ENCODE data around the gene RPS16.

The RPS16 gene

DNA sequence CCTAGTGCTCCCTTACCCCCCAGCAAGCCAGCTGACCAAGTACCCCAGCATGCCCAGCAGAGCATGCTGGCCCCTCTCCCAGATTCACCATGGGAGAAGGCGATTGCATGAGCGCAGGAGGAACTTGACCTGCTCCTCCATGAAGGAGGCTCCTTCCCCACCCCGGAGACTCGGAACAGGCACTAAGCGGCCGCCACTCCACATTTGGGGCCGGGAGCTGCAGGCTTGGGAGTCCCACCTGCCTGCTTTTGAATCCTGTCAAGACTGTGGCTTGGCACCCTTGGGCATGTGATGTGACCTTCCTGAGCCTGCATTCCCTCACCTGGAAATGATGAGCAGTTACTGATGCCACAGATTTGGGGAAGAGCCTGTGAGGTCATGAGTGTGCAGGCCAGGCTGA is 32.2 kb upstream of the RPS16 start:
- TF ChIP-seq SIN3A (IDR thresholded peaks at IDR 0.05; ENCODE audit: borderline replicate concordance, insufficient read depth, low read length) (no peak), TAF1 (IDR thresholded peaks at IDR 0.05; ENCODE audit: borderline replicate concordance, insufficient read depth, low read length) (no peak), FOXP2 (optimal IDR thresholded peaks at IDR 0.05; ENCODE audit: borderline replicate concordance, extremely low read depth, extremely low read length, insufficient read depth) (no peak), POLR2AphosphoS5 (IDR thresholded peaks at IDR 0.05; ENCODE audit: low read depth, low read length) (no peak)
- TF ChIP-seq, protein P1, sequence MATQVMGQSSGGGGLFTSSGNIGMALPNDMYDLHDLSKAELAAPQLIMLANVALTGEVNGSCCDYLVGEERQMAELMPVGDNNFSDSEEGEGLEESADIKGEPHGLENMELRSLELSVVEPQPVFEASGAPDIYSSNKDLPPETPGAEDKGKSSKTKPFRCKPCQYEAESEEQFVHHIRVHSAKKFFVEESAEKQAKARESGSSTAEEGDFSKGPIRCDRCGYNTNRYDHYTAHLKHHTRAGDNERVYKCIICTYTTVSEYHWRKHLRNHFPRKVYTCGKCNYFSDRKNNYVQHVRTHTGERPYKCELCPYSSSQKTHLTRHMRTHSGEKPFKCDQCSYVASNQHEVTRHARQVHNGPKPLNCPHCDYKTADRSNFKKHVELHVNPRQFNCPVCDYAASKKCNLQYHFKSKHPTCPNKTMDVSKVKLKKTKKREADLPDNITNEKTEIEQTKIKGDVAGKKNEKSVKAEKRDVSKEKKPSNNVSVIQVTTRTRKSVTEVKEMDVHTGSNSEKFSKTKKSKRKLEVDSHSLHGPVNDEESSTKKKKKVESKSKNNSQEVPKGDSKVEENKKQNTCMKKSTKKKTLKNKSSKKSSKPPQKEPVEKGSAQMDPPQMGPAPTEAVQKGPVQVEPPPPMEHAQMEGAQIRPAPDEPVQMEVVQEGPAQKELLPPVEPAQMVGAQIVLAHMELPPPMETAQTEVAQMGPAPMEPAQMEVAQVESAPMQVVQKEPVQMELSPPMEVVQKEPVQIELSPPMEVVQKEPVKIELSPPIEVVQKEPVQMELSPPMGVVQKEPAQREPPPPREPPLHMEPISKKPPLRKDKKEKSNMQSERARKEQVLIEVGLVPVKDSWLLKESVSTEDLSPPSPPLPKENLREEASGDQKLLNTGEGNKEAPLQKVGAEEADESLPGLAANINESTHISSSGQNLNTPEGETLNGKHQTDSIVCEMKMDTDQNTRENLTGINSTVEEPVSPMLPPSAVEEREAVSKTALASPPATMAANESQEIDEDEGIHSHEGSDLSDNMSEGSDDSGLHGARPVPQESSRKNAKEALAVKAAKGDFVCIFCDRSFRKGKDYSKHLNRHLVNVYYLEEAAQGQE (IDR thresholded peaks at IDR 0.05; ENCODE audit: insufficient read depth in 1 of 2, low read depth in 2 of 2, low read length in 2 of 2) = no peak

DNA sequence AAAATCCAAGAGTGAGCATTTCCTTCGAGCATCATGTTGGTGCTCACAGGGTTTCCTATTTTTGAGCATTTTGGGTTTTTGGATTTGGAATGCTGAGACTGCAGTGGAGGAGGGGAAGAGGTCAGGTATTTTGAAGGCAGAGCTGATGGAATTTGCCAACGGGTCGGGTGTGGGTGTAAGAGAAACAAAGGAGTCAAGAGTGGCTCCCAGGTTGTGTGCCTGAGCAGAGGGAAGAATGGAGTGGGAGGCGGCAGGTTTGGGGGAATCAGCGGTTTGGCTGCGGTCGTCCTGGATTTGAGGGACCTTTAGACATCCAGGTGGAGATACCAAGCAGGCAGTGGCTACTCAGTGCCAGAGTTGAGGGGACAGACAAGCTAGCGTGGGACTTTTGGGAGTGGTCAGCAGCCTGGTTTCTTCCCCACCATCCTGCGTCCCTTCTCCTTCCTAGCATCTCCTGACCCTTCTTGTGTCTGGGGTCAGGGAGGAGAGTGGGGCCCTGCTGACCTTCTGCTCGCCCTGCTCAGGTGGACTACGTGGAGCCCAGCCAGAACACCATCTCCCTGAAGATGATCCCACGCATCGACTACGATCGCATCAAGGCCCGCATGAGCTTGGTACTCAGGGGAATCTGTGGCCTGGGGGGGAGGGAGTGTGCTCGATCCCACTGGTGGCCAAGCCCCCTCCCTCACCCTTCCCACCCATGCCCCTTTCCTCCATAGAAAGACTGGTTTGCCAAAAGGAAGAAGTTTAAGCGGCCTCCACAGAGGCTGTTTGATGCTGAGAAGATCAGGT is 30.4 kb upstream of the RPS16 start:
- TF ChIP-seq FOXP2 (optimal IDR thresholded peaks at IDR 0.05; ENCODE audit: borderline replicate concordance, extremely low read depth, extremely low read length, insufficient read depth) = no peak
- TF ChIP-seq POLR2AphosphoS5 (IDR thresholded peaks at IDR 0.05; ENCODE audit: low read depth, low read length) = no peak
- TF ChIP-seq SIN3A (IDR thresholded peaks at IDR 0.05; ENCODE audit: borderline replicate concordance, insufficient read depth, low read length) = no peak
- TF ChIP-seq TAF1 (IDR thresholded peaks at IDR 0.05; ENCODE audit: borderline replicate concordance, insufficient read depth, low read length) = no peak
- TF ChIP-seq, protein P1 (IDR thresholded peaks at IDR 0.05; ENCODE audit: insufficient read depth in 1 of 2, low read depth in 2 of 2, low read length in 2 of 2) = no peak

DNA sequence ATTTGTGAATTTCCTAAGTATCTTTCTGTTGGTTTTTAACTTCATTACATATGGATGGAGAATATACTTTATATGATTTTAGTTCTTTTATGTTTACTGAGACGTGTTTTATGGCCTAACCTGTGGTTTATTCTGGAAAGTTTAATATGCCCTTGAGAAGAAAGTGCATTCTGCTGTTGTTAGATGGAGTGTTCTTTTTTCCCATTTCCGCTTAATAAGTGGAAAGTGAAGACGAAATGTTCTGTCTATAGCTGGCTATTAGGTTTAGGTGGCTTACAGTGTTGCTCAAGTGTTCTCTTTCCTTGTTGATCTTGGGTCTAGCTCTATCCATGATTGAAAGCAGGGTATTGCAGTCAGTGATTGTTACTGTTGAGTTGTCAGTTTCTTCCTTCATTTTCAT is 27.7 kb upstream of the RPS16 start:
- TF ChIP-seq FOXP2 (optimal IDR thresholded peaks at IDR 0.05; ENCODE audit: borderline replicate concordance, extremely low read depth, extremely low read length, insufficient read depth) = no peak

DNA sequence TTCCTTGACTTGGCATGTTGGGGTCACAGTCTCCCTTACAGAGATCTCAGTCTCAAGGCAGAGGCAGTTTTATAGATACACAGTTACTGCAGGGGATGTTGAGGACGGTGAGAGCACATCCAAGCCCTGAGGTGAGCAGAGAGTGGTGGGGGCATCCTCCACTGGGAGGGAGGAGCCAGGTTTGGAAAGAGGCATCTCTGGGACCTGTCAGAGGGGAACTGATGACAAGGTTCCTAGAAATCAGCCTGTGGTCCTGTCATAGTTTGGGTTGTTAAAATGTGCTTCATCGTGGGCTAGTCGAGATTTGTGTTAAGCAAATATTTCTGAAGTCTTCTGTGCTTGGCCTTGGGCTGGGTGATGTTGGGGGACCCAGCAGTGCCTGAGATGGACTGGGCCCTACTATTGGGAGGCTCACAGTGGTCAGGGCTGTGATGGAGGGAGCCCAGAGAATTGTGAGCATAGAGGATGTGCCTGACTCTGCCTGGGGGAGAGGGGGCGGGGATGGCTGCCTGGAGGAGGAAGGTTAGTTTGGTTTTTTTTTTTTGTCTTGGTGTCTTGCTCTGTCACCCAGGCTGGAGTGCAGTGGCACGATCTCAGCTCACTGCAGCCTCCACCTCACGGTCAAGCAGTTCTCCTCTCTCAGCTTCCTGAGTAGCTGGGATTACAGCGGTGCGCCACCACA is 13.5 kb upstream of the RPS16 start:
- TF ChIP-seq TAF1 (IDR thresholded peaks at IDR 0.05; ENCODE audit: borderline replicate concordance, insufficient read depth, low read length) (no peak), FOXP2 (optimal IDR thresholded peaks at IDR 0.05; ENCODE audit: borderline replicate concordance, extremely low read depth, extremely low read length, insufficient read depth) (no peak), POLR2AphosphoS5 (IDR thresholded peaks at IDR 0.05; ENCODE audit: low read depth, low read length) (no peak), SIN3A (IDR thresholded peaks at IDR 0.05; ENCODE audit: borderline replicate concordance, insufficient read depth, low read length) (no peak)
- TF ChIP-seq, protein P1 (IDR thresholded peaks at IDR 0.05; ENCODE audit: insufficient read depth in 1 of 2, low read depth in 2 of 2, low read length in 2 of 2) = no peak

DNA sequence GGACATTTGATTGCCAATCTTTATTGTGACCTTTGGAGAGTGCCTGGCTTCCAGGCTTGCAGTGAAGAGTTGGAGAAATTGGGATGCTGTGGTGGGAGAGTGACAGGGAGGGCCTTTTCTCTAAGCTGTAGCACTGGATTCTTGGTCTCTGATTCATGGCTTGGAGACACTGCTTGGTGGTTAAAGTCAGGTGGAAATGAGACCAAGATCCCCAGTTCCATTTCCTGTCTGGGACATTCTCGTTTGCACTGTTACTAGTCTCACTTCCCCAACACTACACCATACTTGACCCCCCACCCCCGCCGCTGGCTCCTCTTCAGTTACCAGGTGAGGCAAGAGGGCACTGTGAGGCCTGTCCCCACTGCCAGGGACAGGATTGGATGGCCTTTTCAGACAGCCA is 12.5 kb upstream of the RPS16 start:
- TF ChIP-seq POLR2AphosphoS5 (IDR thresholded peaks at IDR 0.05; ENCODE audit: low read depth, low read length) = no peak

DNA sequence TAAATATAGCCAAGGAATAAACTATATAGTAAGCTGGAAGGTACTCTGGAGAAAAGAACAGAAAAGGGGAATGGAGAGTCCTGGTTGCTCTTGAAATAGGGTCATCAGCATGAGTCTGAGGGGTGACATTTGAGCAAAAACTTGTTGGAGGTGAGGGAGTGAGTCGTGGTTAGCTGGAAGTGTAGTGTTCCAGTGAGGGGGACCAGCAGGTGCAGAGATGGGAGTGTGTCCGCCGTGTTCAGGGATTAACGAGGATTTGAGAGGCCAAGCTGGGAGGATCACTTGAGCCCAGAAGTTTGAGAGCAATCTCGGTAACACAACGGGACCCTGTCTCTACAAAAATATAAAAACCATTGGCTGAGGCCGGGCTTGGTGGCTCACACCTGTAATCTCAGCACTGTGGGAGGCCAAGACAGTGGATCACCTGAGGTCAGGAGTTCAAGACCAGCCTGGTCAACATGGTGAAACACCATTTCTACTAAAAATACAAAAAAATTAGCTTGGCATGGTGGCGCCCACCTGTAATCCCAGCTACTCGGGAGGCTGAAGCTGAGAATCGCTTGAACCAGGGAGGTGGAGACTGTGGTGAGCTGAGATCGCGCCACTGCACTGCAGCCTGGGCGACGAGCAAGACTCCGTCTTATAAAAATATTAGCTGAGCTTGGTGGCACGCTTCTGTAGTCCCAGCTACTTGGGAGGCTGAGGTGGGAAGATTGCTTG is 10.8 kb upstream of the RPS16 start:
- TF ChIP-seq, protein P1 (IDR thresholded peaks at IDR 0.05; ENCODE audit: insufficient read depth in 1 of 2, low read depth in 2 of 2, low read length in 2 of 2) = no peak
- no peak for TF ChIP-seq FOXP2 (optimal IDR thresholded peaks at IDR 0.05; ENCODE audit: borderline replicate concordance, extremely low read depth, extremely low read length, insufficient read depth)
- no peak for TF ChIP-seq POLR2AphosphoS5 (IDR thresholded peaks at IDR 0.05; ENCODE audit: low read depth, low read length)
- TF ChIP-seq TAF1 (IDR thresholded peaks at IDR 0.05; ENCODE audit: borderline replicate concordance, insufficient read depth, low read length) = no peak
- TF ChIP-seq SIN3A (IDR thresholded peaks at IDR 0.05; ENCODE audit: borderline replicate concordance, insufficient read depth, low read length) = no peak

All from PFSK-1 (cell line).